Inflammatory macrophage treated with lipopolysaccharide for 4 hours (primary cell): ENCODE data around the gene SPCS1.
A peak's percentile ranks its signal among the peaks of the same experiment; 100 is the strongest.

Source experiments
- DNase-seq: peaks from one replicate; pipeline ENCODE4 v3.0.0-alpha.2; 2020

Gene SPCS1

GRCh38 chr3:52705688-52706686 is at the start of gene SPCS1, which contains the start of gene GLT8D1:
Gene SPCS1, plus strand, starts transcription at chr3:52706106. Its CDS starts 141 bp downstream, at chr3:52706247.
Gene GLT8D1, minus strand, starts transcription at chr3:52705791. Its CDS starts 5,331 bp downstream, at chr3:52700460.
- DNase-seq: peak; percentile 89

GRCh38 chr3:52660046-52660445 is 45.9 kb upstream of the SPCS1 start:
- DNase-seq: no peak

GRCh38 chr3:52663098-52663497 is 42.8 kb upstream of the SPCS1 start:
- DNase-seq: no peak

GRCh38 chr3:52670621-52671521 is 35.0 kb upstream of the SPCS1 start:
- peak; percentile 80 for DNase-seq

GRCh38 chr3:52671676-52672075 is 34.2 kb upstream of the SPCS1 start:
- no peak for DNase-seq

- peak; percentile 43 for DNase-seq
These were observed 29.7 kb upstream of the SPCS1 start for GRCh38 chr3:52676201-52676600.

- peak; percentile 19 for DNase-seq
These were observed 27.4 kb upstream of the SPCS1 start for GRCh38 chr3:52678265-52679198.

- peak; percentile 47 for DNase-seq
These were observed 26.7 kb upstream of the SPCS1 start for GRCh38 chr3:52679199-52679538.

- peak; percentile 47 for DNase-seq
These were observed 26.1 kb upstream of the SPCS1 start for GRCh38 chr3:52679811-52680210.

- DNase-seq: peak; percentile 65
These were observed 24.3 kb upstream of the SPCS1 start for GRCh38 chr3:52681596-52681995.

GRCh38 chr3:52682016-52682415 is 23.9 kb upstream of the SPCS1 start:
- DNase-seq: peak; percentile 74

- DNase-seq: no peak
These were observed 22.3 kb upstream of the SPCS1 start for GRCh38 chr3:52683611-52684010.

- no peak for DNase-seq
These were observed 21.7 kb upstream of the SPCS1 start for GRCh38 chr3:52684184-52684583.

GRCh38 chr3:52685285-52685708 is 20.6 kb upstream of the SPCS1 start:
- DNase-seq: peak; percentile 79

GRCh38 chr3:52685709-52686691 is 19.9 kb upstream of the SPCS1 start, which contains the start of the genes GNL3 and PBRM1:
Gene GNL3, plus strand, starts transcription at chr3:52686032. Its CDS starts 61 bp downstream, at chr3:52686093.
Gene PBRM1, minus strand, starts transcription at chr3:52685913.
- DNase-seq: peak; percentile 97

- DNase-seq: no peak
These were observed 17.6 kb upstream of the SPCS1 start for GRCh38 chr3:52688266-52688665.

- no peak for DNase-seq
These were observed 16.8 kb upstream of the SPCS1 start for GRCh38 chr3:52689151-52689550.

GRCh38 chr3:52690560-52690959 is 15.3 kb upstream of the SPCS1 start:
- no peak for DNase-seq

GRCh38 chr3:52693071-52693470 is 12.8 kb upstream of the SPCS1 start:
- DNase-seq: no peak

GRCh38 chr3:52694528-52695189 is 11.2 kb upstream of the SPCS1 start:
- no peak for DNase-seq
